Colonic mucosa (tissue), 4 donors: ENCODE measurements around the gene TMEM260. TPM values are rescaled to one million over a fixed set of nuclear protein-coding genes. Genes with fewer than 3 reads are reported as not detected.
A peak's percentile ranks its signal among the peaks of the same experiment; 100 is the strongest.

Source experiments
- DNase-seq: peaks from one replicate; pipeline ENCODE4 v3.0.0-alpha.2; 2020
- H3K27ac ChIP-seq: fragments of 200-600 bp; one replicate; pipeline ENCODE4 v1.8.0; 2021
- H3K27me3 ChIP-seq: fragments of 200-600 bp; one replicate; pipeline ENCODE4 v1.8.0; 2021
- H3K36me3 ChIP-seq: fragments of 200-600 bp; one replicate; pipeline ENCODE4 v1.8.0; 2021
- H3K4me1 ChIP-seq: fragments of 200-600 bp; one replicate; pipeline ENCODE4 v1.8.0; 2021; ENCODE audit warnings: mild to moderate bottlenecking
- H3K4me3 ChIP-seq: fragments of 200-600 bp; one replicate; pipeline ENCODE4 v1.8.0; 2021
- H3K9ac ChIP-seq, 2 donors: one replicate each; pipeline ENCODE4 v1.7.0; 2013; ENCODE audit warnings: control low read depth in 2 of 2, low read depth in 2 of 2, low read length in 2 of 2
- H3K9me3 ChIP-seq: fragments of 200-600 bp; one replicate; pipeline ENCODE4 v1.8.0; 2021
- intact Hi-C: fragments of 100-400 bp; cut with DNase I; formaldehyde crosslinking; loops from one replicate; pipeline ENCODE4 v1.14.1; 2022
- total RNA-seq, 2 donors: library from RNA; stranded (reverse); fragmentation: NEBNext Ultra II Directional in 1 of 2; extraction: Animal tissue kit (Norgen Biotek cat#: 25700) in 1 of 2; gene quantifications; one replicate each; pipeline ENCODE4 v1.2.1, GENCODE V29; 2021
- TF ChIP-seq, protein P1 (sequence below): fragments of 200-600 bp; IDR thresholded peaks from one replicate; pipeline ENCODE4 v1.8.0; 2022; ENCODE audit warnings: antibody characterized with exemption, mild to moderate bottlenecking
- donor health status: healthy.
- donor health status: DM: no; HTN: no; CAD: no.
- donor health status: DM: no; HTN: no; CAD: no.

TMEM260 gene
- total RNA-seq, result 10 to 100 TPM; 21.1 to 21.5 TPM

DNA sequence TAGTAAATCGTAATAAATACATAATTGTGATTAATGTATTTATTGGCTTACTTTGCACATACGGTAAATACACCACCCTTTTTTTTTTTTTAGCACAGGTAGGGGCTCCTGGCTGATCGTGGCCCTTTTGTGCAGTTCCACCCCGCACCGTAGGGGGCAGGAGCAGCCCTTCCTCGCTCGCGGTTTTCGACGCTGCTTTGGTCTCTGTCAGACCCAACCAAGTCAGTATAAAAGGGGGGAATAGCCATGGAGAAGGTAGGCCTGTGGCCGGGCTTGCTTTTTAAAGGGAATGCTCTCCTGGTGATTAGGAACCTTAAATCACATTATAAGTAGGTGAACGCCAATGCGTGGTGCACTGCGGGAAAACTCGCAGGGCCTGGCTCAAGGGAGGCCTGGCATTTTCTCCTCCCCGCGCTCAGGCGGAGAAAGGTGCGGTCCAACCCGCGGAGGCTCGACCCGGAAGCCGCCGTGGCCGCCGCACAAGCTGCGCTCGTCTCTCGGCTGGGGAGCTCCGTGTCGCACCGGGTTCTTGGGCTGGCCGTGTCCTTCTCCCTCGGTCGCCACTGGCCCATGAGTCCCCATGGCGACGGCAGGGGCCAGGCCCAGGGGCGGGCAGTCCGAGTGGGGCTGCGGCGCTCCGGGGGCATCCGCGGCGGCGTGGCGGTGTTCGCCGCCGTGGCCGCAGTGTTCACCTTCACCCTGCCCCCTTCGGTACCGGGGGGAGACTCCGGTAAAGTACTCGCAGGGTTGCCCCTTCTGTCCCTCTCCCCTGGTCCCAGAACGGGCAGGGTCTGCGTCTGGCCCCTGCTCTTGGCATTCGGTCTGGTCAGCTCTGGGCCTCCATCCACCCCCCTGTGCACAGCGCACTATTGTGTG lies at the start of gene TMEM260:
TMEM260 (plus strand) TSS at position 454 of the 876 bp plus-strand sequence; CDS start at position 571, 117 bp downstream.
- Histone ChIP-seq H3K4me1 (peaks cover 3% of the 10 kb centered on the region), H3K27me3 (no peaks in the 10 kb centered on the region), H3K9me3 (no peaks in the 10 kb centered on the region), H3K36me3 (no peaks in the 10 kb centered on the region), H3K4me3 (peak within 1 kb of the TSS; percentile 99), H3K27ac (peak within 1 kb of the TSS; percentile 67), H3K9ac (peak within 1 kb of the TSS; percentile 94 to 98)
- peak; percentile 92 for DNase-seq
- TF ChIP-seq, protein P1, sequence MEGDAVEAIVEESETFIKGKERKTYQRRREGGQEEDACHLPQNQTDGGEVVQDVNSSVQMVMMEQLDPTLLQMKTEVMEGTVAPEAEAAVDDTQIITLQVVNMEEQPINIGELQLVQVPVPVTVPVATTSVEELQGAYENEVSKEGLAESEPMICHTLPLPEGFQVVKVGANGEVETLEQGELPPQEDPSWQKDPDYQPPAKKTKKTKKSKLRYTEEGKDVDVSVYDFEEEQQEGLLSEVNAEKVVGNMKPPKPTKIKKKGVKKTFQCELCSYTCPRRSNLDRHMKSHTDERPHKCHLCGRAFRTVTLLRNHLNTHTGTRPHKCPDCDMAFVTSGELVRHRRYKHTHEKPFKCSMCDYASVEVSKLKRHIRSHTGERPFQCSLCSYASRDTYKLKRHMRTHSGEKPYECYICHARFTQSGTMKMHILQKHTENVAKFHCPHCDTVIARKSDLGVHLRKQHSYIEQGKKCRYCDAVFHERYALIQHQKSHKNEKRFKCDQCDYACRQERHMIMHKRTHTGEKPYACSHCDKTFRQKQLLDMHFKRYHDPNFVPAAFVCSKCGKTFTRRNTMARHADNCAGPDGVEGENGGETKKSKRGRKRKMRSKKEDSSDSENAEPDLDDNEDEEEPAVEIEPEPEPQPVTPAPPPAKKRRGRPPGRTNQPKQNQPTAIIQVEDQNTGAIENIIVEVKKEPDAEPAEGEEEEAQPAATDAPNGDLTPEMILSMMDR, result peak; percentile 94
- intact Hi-C loops, result no loop called here

DNA sequence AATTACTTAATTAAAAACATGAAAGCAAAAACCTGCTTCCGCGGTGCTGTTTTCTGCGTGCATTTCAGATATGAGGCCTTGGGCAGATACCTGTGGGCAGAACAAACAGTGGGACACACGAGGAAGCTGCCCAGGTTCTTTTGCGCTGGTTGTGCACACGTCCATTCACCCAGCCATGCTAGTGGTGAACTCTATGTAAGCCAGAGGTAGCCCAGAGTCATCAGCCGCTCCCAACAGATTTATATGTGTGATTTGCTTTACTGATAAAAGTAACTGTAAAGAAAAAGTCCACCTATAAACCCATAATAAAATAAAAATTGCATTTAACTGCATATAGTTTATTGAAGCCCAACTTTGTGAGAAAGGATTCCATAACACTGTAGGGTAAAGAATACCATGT lies 47.1 kb upstream of the TMEM260 start:
- no peaks in the 10 kb centered on the region for H3K4me1 ChIP-seq
- no peaks in the 10 kb centered on the region for H3K9me3 ChIP-seq
- TF ChIP-seq, protein P1, result no peak
- H3K27ac ChIP-seq, result no peak overlapping the region
- no peak overlapping the region for H3K4me3 ChIP-seq
- no peak for DNase-seq
- intact Hi-C loops, result no loop called here
- no peaks in the 10 kb centered on the region for H3K36me3 ChIP-seq
- no peaks in the 10 kb centered on the region for H3K27me3 ChIP-seq
- H3K9ac ChIP-seq, result no peak overlapping the region

DNA sequence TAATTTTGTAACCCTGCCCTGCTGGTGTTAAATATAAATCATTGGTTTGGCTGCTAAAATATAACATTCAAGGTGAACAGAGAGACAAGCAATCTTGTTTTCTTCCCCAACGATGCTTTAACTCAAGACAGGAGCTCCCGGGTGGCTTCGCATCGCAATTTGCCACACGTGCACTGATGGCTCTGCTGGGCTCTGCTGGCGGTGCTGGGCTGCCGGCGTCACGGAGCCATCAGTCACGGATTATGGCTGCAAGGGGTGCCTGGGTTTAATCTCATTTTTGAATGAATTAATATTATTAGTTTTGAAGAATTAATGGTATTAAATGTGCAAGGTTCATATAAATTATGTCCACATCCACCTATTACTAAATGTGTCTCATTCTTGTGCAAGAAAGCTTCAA lies 44.9 kb upstream of the TMEM260 start:
- TF ChIP-seq, protein P1, result no peak
- no peak for DNase-seq
- no peaks in the 10 kb centered on the region for H3K27me3 ChIP-seq
- intact Hi-C loops, result no loop called here
- H3K4me3 ChIP-seq, result no peak overlapping the region
- no peak overlapping the region for H3K27ac ChIP-seq
- H3K9ac ChIP-seq, result no peak overlapping the region
- H3K4me1 ChIP-seq, result no peaks in the 10 kb centered on the region
- no peaks in the 10 kb centered on the region for H3K9me3 ChIP-seq
- no peaks in the 10 kb centered on the region for H3K36me3 ChIP-seq

DNA sequence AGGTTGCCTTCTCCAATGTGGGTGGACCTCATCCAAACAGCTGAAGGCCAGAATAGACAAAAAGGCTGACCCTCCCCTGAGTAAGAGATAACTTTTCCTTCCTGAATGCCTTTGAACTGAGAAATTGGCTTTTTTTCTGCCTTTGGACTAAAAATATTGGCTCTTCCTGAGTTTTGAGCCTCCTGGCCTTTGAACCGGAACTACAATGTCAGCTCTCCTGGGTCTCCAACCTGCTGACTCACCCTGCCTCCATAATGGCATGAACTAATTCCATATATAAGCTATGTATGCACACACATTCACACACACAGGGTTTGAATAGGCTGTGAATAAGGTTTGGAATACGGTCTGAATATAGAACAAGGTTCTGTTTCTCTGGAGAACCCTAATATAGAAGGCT lies 39.7 kb upstream of the TMEM260 start:
- no peak for DNase-seq
- TF ChIP-seq, protein P1, result no peak
- H3K9ac ChIP-seq, result no peak overlapping the region
- no peaks in the 10 kb centered on the region for H3K36me3 ChIP-seq
- no peaks in the 10 kb centered on the region for H3K9me3 ChIP-seq
- no peaks in the 10 kb centered on the region for H3K4me1 ChIP-seq
- intact Hi-C loops, result no loop called here
- H3K27me3 ChIP-seq, result no peaks in the 10 kb centered on the region
- no peak overlapping the region for H3K4me3 ChIP-seq
- no peak overlapping the region for H3K27ac ChIP-seq

DNA sequence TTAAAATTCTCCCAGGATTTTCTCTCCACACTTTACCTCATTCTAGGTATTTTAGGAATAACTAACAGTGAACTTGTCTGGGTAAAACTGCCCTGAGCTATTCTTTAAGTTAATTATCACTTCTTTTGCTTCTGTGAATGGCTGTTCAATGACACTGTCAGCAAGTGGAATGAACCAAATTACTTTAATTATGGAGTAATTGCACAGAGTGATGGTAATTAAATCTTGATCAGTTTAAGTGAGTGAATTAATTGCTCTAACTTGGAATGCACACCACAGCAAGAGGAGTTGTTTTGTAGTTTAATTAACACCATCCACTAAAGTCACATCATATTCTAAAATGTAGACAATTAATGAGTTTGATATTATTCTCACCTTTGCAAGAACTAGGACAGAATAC lies 36.2 kb upstream of the TMEM260 start:
- Histone ChIP-seq H3K27ac (no peak overlapping the region), H3K4me3 (no peak overlapping the region), H3K27me3 (no peaks in the 10 kb centered on the region), H3K36me3 (no peaks in the 10 kb centered on the region), H3K4me1 (no peaks in the 10 kb centered on the region), H3K9ac (no peak overlapping the region), H3K9me3 (no peaks in the 10 kb centered on the region)
- intact Hi-C loops, result no loop called here
- no peak for DNase-seq
- TF ChIP-seq, protein P1, result no peak
